Adrenal gland (tissue), 5 donors: Measurements from ENCODE around the gene PPP2R3B.

Source experiments
- POLR2A ChIP-seq, 2 donors: fragments of 450-650 bp; IDR thresholded peaks; one replicate each; pipeline ENCODE4 v1.6.1; 2017; ENCODE audit warnings: antibody characterized with exemption in 2 of 2, mild to moderate bottlenecking in 2 of 2, moderate library complexity in 1 of 2
- TF ChIP-seq, protein P1 (sequence below), 6 experiments: fragments of 450-650 bp in 4 of 6; fragments of 200-600 bp in 2 of 6; sonication (generic) in 1 of 6; IDR thresholded peaks; 1 replicate in 5 of 6; 2 replicates in 1 of 6; pipeline versions ENCODE4 v1.5.1 to v1.8.0; 2016 to 2021; ENCODE audit warnings: antibody characterized with exemption in 6 of 6, mild to moderate bottlenecking in 2 of 6, moderate library complexity in 1 of 6
- donor health status: DM: no; HTN: no; CAD: no.

DNA sequence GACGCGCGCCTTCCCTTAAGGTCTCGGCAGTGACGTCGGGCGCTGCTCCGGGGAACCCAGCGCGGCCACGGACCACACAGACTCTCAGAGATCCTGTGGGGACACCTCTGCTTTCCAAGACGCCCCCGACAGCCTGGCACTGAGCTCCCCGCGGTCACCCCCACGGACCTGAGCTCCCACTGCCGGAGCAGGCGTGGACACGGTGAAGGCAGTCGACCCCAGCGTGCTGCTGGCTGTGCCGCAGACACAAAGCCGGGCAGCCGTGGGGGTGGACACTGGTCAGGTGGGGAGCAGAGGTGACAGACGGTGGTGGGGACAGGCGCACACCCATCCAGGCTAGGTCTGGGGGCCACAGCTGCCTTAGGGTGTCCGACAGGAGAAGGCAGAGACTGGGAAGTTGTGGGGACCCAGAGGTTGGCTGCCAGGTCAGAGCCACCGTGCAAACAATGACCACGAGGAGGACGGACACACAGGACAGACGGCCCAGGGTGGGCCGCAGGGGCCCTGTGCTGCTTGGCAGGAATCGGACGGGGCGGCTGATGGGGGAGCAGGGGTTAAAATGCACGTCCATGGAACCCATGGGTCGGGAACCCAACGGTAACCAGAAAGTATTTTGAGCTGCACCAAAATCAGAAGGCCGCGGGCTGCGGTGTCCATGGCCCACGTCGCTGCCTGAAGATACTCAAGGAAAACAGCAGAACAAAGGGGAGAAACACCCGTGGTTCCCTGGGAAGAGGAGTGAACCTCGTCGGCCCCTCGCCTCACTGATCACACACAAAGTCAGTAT lies 51.5 kb downstream of the PPP2R3B start:
- TF ChIP-seq, protein P1, sequence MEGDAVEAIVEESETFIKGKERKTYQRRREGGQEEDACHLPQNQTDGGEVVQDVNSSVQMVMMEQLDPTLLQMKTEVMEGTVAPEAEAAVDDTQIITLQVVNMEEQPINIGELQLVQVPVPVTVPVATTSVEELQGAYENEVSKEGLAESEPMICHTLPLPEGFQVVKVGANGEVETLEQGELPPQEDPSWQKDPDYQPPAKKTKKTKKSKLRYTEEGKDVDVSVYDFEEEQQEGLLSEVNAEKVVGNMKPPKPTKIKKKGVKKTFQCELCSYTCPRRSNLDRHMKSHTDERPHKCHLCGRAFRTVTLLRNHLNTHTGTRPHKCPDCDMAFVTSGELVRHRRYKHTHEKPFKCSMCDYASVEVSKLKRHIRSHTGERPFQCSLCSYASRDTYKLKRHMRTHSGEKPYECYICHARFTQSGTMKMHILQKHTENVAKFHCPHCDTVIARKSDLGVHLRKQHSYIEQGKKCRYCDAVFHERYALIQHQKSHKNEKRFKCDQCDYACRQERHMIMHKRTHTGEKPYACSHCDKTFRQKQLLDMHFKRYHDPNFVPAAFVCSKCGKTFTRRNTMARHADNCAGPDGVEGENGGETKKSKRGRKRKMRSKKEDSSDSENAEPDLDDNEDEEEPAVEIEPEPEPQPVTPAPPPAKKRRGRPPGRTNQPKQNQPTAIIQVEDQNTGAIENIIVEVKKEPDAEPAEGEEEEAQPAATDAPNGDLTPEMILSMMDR (IDR thresholded peaks at IDR 0.05) = no peak
- TF ChIP-seq POLR2A (IDR thresholded peaks at IDR 0.05) = no peak
